SK-N-SH (cell line): ENCODE data around the gene PTMS. TPM values are rescaled to one million over a fixed set of nuclear protein-coding genes. Genes with fewer than 3 reads are reported as not detected.

Source experiments
- CTCF ChIA-PET: fragments of 300-600, 350-600 bp; formaldehyde crosslinking; extraction: SDS; loops from one replicate; lab custom pipeline; 2021; lab: Yijun Ruan, JAX
- POLR2A ChIA-PET: fragments of 350-600 bp; sonication (Branson Sonifier 250); formaldehyde crosslinking; extraction: SDS; loops from one replicate; lab custom pipeline; 2020; ENCODE audit warnings: antibody characterized with exemption, inconsistent platforms; lab: Yijun Ruan, JAX
- DNase-seq: peaks from one replicate; pipeline ENCODE4 v3.0.0; 2012
- H2AFZ ChIP-seq: fragments of 200-600 bp; sonication (generic); 2 replicates; pipeline ENCODE4 v1.8.1; 2016; ENCODE audit warnings: antibody characterized with exemption, mild to moderate bottlenecking, low read depth
- H3F3A ChIP-seq: fragments of 200-600 bp; sonication (generic); replicated peaks from 2 replicates; pipeline ENCODE3; 2016; ENCODE audit warnings: antibody characterized with exemption, mild to moderate bottlenecking; ENCODE audit not compliant: insufficient read depth
- H3K27ac ChIP-seq, 2 experiments: fragments of 200-500 bp in 1 of 2; fragments of 200-600 bp in 1 of 2; sonication (Bioruptor generic) in 1 of 2; sonication (generic), shearing (Covaris generic) in 1 of 2; 2 replicates each; pipeline versions ENCODE4 v1.5.1 to v1.6.1; 2014 to 2016; ENCODE audit warnings: low read depth in 2 of 2, inconsistent platforms in 1 of 2, low read length in 1 of 2, mild to moderate bottlenecking in 1 of 2, mixed read lengths in 1 of 2
- H3K27me3 ChIP-seq: fragments of 200-600 bp; sonication (generic), shearing (Covaris generic); 2 replicates; pipeline ENCODE4 v1.6.1; 2016; ENCODE audit warnings: mixed run types; ENCODE audit not compliant: insufficient read depth
- H3K36me3 ChIP-seq, 2 experiments: fragments of 200-500 bp in 1 of 2; fragments of 200-600 bp in 1 of 2; sonication (Bioruptor generic) in 1 of 2; sonication (generic) in 1 of 2; replicated peaks in 1 of 2; 2 replicates each; pipeline versions ENCODE3 to v1.5.1; 2014 to 2016; ENCODE audit warnings: low read length in 1 of 2, mild to moderate bottlenecking in 1 of 2; ENCODE audit not compliant: insufficient read depth in 2 of 2, control insufficient read depth in 1 of 2
- H3K4me1 ChIP-seq, 2 experiments: fragments of 200-500 bp in 1 of 2; fragments of 200-600 bp in 1 of 2; sonication (Bioruptor generic) in 1 of 2; sonication (generic), shearing (Covaris generic) in 1 of 2; 2 replicates each; pipeline versions ENCODE4 v1.5.1 to v1.6.1; 2014 to 2016; ENCODE audit warnings: low read depth in 1 of 2, low read length in 1 of 2, mixed run types in 1 of 2; ENCODE audit not compliant: insufficient read depth in 2 of 2, control insufficient read depth in 1 of 2
- H3K4me2 ChIP-seq: fragments of 200-600 bp; sonication (generic), shearing (Covaris generic); 2 replicates; pipeline ENCODE4 v1.6.1; 2017; ENCODE audit warnings: mixed run types
- H3K4me3 ChIP-seq, 2 experiments: fragments of 200-500 bp in 1 of 2; fragments of 200-600 bp in 1 of 2; sonication (Bioruptor generic) in 1 of 2; sonication (generic), shearing (Covaris generic) in 1 of 2; 2 replicates each; pipeline versions ENCODE4 v1.5.1 to v1.8.1; 2014 to 2016; ENCODE audit warnings: low read depth in 2 of 2, inconsistent platforms in 1 of 2, low read length in 1 of 2, mild to moderate bottlenecking in 1 of 2, mixed read lengths in 1 of 2, moderate library complexity in 1 of 2
- H3K79me2 ChIP-seq: fragments of 200-600 bp; sonication (generic); 2 replicates; pipeline ENCODE4 v1.8.1; 2017; ENCODE audit warnings: mild to moderate bottlenecking; ENCODE audit not compliant: insufficient read depth
- H3K9ac ChIP-seq: fragments of 200-600 bp; sonication (generic); 2 replicates; pipeline ENCODE4 v1.6.1; 2017; ENCODE audit warnings: mixed run types
- H3K9me2 ChIP-seq: fragments of 200-600 bp; sonication (generic); 2 replicates; pipeline ENCODE4 v1.6.1; 2017; ENCODE audit warnings: mixed run types
- H3K9me3 ChIP-seq: fragments of 200-600 bp; sonication (generic); 2 replicates; pipeline ENCODE4 v1.6.1; 2017; ENCODE audit warnings: mixed run types, mild to moderate bottlenecking, moderate library complexity
- H4K20me1 ChIP-seq: fragments of 200-600 bp; sonication (generic); 2 replicates; pipeline ENCODE4 v1.6.1; 2017; ENCODE audit warnings: mild to moderate bottlenecking, mixed run types; ENCODE audit not compliant: insufficient read depth
- CHD2 ChIP-seq: fragments of 150-350 bp; IDR thresholded peaks from 2 replicates; pipeline ENCODE4 v1.6.1; 2018; ENCODE audit warnings: low read length; ENCODE audit not compliant: partially characterized antibody
- ELF1 ChIP-seq: IDR thresholded peaks from 2 replicates; pipeline ENCODE4 v1.4.0; 2012
- EP300 ChIP-seq, 2 experiments: IDR thresholded peaks; 2 replicates each; pipeline versions ENCODE4 v1.4.0 to v1.6.1; 2012; ENCODE audit warnings: borderline replicate concordance in 1 of 2, low read depth in 1 of 2, low read length in 1 of 2
- GABPA ChIP-seq: IDR thresholded peaks from 2 replicates; pipeline ENCODE4 v1.4.0; 2012; ENCODE audit warnings: low read depth, mild to moderate bottlenecking
- GATA2 ChIP-seq: sonication (generic); formaldehyde crosslinking; IDR thresholded peaks from 2 replicates; pipeline ENCODE4 v1.5.0; 2020; ENCODE audit warnings: mild to moderate bottlenecking, missing genetic modification reagents
- JUND ChIP-seq: IDR thresholded peaks from 2 replicates; pipeline ENCODE4 v1.4.0; 2012
- MEF2A ChIP-seq: IDR thresholded peaks from 2 replicates; pipeline ENCODE4 v1.4.0; 2012; ENCODE audit warnings: low read depth, borderline replicate concordance
- MXI1 ChIP-seq: IDR thresholded peaks from 2 replicates; pipeline ENCODE4 v1.6.1; 2012; ENCODE audit warnings: mild to moderate bottlenecking, low read depth, low read length, improper control_type of control experiment
- NFIC ChIP-seq: IDR thresholded peaks from 2 replicates; pipeline ENCODE4 v1.4.0; 2012; ENCODE audit warnings: borderline replicate concordance
- POLR2AphosphoS5 ChIP-seq: IDR thresholded peaks from 2 replicates; pipeline ENCODE4 v1.6.1; 2012; ENCODE audit warnings: low read depth, low read length
- RAD21 ChIP-seq: IDR thresholded peaks from 2 replicates; pipeline ENCODE4 v1.6.1; 2012; ENCODE audit warnings: mild to moderate bottlenecking, low read length
- RCOR1 ChIP-seq: fragments of 150-350 bp; IDR thresholded peaks from 2 replicates; pipeline ENCODE4 v1.6.1; 2017; ENCODE audit warnings: antibody characterized with exemption, low read length
- RFX5 ChIP-seq: IDR thresholded peaks from 2 replicates; pipeline ENCODE4 v1.6.1; 2012; ENCODE audit warnings: mild to moderate bottlenecking, improper control_type of control experiment, low read length
- SIN3A ChIP-seq: IDR thresholded peaks from 2 replicates; pipeline ENCODE4 v1.6.1; 2012; ENCODE audit warnings: low read depth, mild to moderate bottlenecking, low read length, moderate library complexity, borderline replicate concordance
- SMC3 ChIP-seq: IDR thresholded peaks from 2 replicates; pipeline ENCODE4 v1.6.1; 2012; ENCODE audit warnings: low read depth, low read length, improper control_type of control experiment
- WGBS: methylation state at CpG from one replicate; pipeline ENCODE4 v1.1.6; 2017; ENCODE audit warnings: low lambda C conversion rate; 5-methylcytosine and 5-hydroxymethylcytosine counted together
- polyA plus RNA-seq, 3 experiments: library from polyadenylated mRNA; depleted of rRNA; stranded (reverse); fragments of >200 nt; gene quantifications; 2 replicates each; pipeline ENCODE4 v1.2.3, GENCODE V29; 2012
- TF ChIP-seq, protein P1 (sequence below): IDR thresholded peaks from 2 replicates; pipeline ENCODE4 v1.4.0; 2012; ENCODE audit warnings: low read depth
- TF ChIP-seq, protein P2 (sequence below): fragments of 200-600 bp; sonication (generic); IDR thresholded peaks from 2 replicates; pipeline ENCODE4 v1.6.1; 2017; ENCODE audit warnings: antibody characterized with exemption, mild to moderate bottlenecking, moderate library complexity
- TF ChIP-seq, protein P3 (sequence below): IDR thresholded peaks from 2 replicates; pipeline ENCODE4 v1.4.0; 2012; ENCODE audit warnings: low read depth, borderline replicate concordance
- TF ChIP-seq, protein P4 (sequence below): IDR thresholded peaks from 2 replicates; pipeline ENCODE4 v1.4.0; 2012; ENCODE audit warnings: low read depth, borderline replicate concordance
- TF ChIP-seq, protein P5 (sequence below): fragments of 150-350 bp; IDR thresholded peaks from 2 replicates; pipeline ENCODE4 v1.6.1; 2016; ENCODE audit warnings: mild to moderate bottlenecking, low read depth, low read length
- TF ChIP-seq, protein P6 (sequence below): fragments of 150-350 bp; IDR thresholded peaks from 2 replicates; pipeline ENCODE4 v1.6.1; 2017; ENCODE audit warnings: antibody characterized with exemption, low read length, low read depth, borderline replicate concordance

PTMS gene
- polyA plus RNA-seq, 1 of the 3 experiments (the other 2 are of a cell fraction) = 661 TPM

DNA sequence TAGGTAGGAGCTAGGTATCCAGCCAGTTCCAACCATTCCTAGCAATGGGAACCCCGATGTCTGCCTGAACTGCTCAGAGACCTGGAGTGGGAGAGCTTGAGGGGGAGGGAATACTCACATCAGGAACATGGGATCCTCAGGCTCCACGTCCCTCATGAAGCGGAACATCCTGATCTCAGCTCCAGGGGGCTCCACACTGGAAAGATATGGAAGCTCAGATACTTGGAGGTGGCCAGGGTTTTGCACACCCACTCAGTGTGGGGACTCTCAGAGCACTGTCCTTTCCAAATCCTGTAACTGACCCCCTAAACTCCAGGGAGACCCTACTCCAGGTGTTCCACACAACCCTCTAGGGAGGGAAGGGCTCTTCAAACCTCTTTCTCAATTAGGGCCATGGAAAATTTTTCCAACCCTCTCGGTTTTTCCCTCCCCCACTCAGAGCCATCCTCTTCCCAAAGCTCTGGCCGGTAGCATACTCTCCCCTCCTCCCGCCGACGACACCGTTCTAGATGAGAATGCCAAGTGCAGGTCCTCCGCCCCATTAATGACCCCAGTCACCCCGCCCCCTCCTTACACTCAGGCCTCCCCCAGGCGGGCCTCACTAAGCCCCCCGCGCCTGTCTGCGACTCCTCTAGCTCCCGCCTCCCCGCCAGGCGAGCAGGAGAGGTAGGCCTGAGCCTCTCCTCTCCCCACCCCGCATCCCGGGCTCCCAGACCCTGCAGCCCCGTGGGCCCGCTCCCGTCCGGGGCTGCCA is 13.8 kb upstream of the PTMS start (continued):
- TF ChIP-seq EP300 (IDR thresholded peaks at IDR 0.05; ENCODE audit: borderline replicate concordance in 1 of 2, low read depth in 1 of 2, low read length in 1 of 2) (no peak), RCOR1 (no peak)

GRCh38 chr12:6752921-6753771 is 13.0 kb upstream of the PTMS start, which contains the start of gene MLF2:
Gene MLF2, minus strand, starts transcription at chr12:6753141. Its CDS starts 807 bp downstream, at chr12:6752334.
- Histone ChIP-seq H3K27me3 (no peaks in the 10 kb centered on the region), H3K4me3 (peak within 1 kb of the TSS; percentile 84 to 91), H3K27ac (peak within 1 kb of the TSS; percentile 97 to 98), H3K9ac (peak within 1 kb of the TSS; percentile 98), H3K79me2 (peaks cover 34% of the 10 kb centered on the region), H3F3A (peaks cover 4% of the 10 kb centered on the region), H3K9me3 (no peaks in the 10 kb centered on the region), H3K4me2 (peak within 1 kb of the TSS; percentile 86), H3K36me3 (peaks cover 31 to 35% of the 10 kb centered on the region in 2 experiments), H4K20me1 (peaks cover 12% of the 10 kb centered on the region), H2AFZ (peak within 1 kb of the TSS; percentile 63), H3K4me1 (peaks cover 14 to 18% of the 10 kb centered on the region in 2 experiments), H3K9me2 (no peaks in the 10 kb centered on the region)
- POLR2A ChIA-PET = interaction anchor here (0.5 to 4.8 kb wide), 23 partner anchors 10 to 191 kb away, joined by 3 to 89 read pairs (median 5); partner anchors contain the start of genes C12orf57, COPS7A, GPR162 and P3H3
- WGBS = 2% methylated on average over 24 of the region's 62 CpGs
- DNase-seq = peak; percentile 99
- CTCF ChIA-PET = interaction anchor here (0.7 to 12.7 kb wide), 39 partner anchors 10 to 185 kb away, joined by 3 to 343 read pairs (median 8); partner anchors contain the start of genes CD4, CDCA3, COPS7A and GNB3
- no peak for TF ChIP-seq MEF2A
- peak; percentile 67 for TF ChIP-seq SIN3A
- TF ChIP-seq, protein P1, sequence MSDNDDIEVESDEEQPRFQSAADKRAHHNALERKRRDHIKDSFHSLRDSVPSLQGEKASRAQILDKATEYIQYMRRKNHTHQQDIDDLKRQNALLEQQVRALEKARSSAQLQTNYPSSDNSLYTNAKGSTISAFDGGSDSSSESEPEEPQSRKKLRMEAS = peak; percentile 52; the same call in 1 of the 2 replicates
- TF ChIP-seq, protein P2, sequence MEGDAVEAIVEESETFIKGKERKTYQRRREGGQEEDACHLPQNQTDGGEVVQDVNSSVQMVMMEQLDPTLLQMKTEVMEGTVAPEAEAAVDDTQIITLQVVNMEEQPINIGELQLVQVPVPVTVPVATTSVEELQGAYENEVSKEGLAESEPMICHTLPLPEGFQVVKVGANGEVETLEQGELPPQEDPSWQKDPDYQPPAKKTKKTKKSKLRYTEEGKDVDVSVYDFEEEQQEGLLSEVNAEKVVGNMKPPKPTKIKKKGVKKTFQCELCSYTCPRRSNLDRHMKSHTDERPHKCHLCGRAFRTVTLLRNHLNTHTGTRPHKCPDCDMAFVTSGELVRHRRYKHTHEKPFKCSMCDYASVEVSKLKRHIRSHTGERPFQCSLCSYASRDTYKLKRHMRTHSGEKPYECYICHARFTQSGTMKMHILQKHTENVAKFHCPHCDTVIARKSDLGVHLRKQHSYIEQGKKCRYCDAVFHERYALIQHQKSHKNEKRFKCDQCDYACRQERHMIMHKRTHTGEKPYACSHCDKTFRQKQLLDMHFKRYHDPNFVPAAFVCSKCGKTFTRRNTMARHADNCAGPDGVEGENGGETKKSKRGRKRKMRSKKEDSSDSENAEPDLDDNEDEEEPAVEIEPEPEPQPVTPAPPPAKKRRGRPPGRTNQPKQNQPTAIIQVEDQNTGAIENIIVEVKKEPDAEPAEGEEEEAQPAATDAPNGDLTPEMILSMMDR = no peak; the same call in 1 of the 2 replicates
- 0 out of 2 replicates have a peak, but pooled peaks have one; percentile 4 for TF ChIP-seq JUND
- 0 out of 2 replicates have a peak, but pooled peaks have one; percentile 17 for TF ChIP-seq NFIC
- peak; percentile 27; the same call in 1 of the 2 replicates for TF ChIP-seq MXI1
- peak; percentile 66; the same call in 1 of the 2 replicates for TF ChIP-seq RFX5
- TF ChIP-seq, protein P3, sequence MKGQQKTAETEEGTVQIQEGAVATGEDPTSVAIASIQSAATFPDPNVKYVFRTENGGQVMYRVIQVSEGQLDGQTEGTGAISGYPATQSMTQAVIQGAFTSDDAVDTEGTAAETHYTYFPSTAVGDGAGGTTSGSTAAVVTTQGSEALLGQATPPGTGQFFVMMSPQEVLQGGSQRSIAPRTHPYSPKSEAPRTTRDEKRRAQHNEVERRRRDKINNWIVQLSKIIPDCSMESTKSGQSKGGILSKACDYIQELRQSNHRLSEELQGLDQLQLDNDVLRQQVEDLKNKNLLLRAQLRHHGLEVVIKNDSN = no peak
- TF ChIP-seq GABPA = peak; percentile 75
- TF ChIP-seq POLR2AphosphoS5 = peak; percentile 86
- no peak for TF ChIP-seq GATA2
- no peak for TF ChIP-seq SMC3
- TF ChIP-seq RCOR1 = peak; percentile 28; the same call in 1 of the 2 replicates
- TF ChIP-seq, protein P4, sequence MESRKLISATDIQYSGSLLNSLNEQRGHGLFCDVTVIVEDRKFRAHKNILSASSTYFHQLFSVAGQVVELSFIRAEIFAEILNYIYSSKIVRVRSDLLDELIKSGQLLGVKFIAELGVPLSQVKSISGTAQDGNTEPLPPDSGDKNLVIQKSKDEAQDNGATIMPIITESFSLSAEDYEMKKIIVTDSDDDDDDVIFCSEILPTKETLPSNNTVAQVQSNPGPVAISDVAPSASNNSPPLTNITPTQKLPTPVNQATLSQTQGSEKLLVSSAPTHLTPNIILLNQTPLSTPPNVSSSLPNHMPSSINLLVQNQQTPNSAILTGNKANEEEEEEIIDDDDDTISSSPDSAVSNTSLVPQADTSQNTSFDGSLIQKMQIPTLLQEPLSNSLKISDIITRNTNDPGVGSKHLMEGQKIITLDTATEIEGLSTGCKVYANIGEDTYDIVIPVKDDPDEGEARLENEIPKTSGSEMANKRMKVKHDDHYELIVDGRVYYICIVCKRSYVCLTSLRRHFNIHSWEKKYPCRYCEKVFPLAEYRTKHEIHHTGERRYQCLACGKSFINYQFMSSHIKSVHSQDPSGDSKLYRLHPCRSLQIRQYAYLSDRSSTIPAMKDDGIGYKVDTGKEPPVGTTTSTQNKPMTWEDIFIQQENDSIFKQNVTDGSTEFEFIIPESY = 0 out of 2 replicates have a peak, but pooled peaks have one; percentile 21
- TF ChIP-seq, protein P5, sequence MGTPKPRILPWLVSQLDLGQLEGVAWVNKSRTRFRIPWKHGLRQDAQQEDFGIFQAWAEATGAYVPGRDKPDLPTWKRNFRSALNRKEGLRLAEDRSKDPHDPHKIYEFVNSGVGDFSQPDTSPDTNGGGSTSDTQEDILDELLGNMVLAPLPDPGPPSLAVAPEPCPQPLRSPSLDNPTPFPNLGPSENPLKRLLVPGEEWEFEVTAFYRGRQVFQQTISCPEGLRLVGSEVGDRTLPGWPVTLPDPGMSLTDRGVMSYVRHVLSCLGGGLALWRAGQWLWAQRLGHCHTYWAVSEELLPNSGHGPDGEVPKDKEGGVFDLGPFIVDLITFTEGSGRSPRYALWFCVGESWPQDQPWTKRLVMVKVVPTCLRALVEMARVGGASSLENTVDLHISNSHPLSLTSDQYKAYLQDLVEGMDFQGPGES = no peak
- TF ChIP-seq RAD21 = no peak
- peak; percentile 59; the same call in 1 of the 2 replicates for TF ChIP-seq ELF1
- peak; percentile 74 for TF ChIP-seq CHD2
- TF ChIP-seq, protein P6, sequence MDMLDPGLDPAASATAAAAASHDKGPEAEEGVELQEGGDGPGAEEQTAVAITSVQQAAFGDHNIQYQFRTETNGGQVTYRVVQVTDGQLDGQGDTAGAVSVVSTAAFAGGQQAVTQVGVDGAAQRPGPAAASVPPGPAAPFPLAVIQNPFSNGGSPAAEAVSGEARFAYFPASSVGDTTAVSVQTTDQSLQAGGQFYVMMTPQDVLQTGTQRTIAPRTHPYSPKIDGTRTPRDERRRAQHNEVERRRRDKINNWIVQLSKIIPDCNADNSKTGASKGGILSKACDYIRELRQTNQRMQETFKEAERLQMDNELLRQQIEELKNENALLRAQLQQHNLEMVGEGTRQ = no peak
